ENCODE results near the gene SLC6A14.

- no peak for TF ChIP-seq CTCF (IDR thresholded peaks at IDR 0.05)
- no peak for TF ChIP-seq POLR2A (IDR thresholded peaks at IDR 0.05; ENCODE audit: low read depth)
These were observed 809 bp upstream of the SLC6A14 start for GRCh38 chrX:116435597-116435996.
